NCI-H345 treated with DMSO at 0.1 percent for 48 hours (cell line): Measurements from ENCODE around the gene MPIG6B.
"Not testable (repeated sequence)": the region's sequence is repeated elsewhere in the genome, so short reads cannot be mapped to it uniquely, and the experiment has no call there.

Experiments
- DNase-seq: peaks from one replicate; lab custom pipeline; 2025; ENCODE audit not compliant: unreplicated experiment; lab: John Stamatoyannopoulos, UW

MPIG6B gene

DNA sequence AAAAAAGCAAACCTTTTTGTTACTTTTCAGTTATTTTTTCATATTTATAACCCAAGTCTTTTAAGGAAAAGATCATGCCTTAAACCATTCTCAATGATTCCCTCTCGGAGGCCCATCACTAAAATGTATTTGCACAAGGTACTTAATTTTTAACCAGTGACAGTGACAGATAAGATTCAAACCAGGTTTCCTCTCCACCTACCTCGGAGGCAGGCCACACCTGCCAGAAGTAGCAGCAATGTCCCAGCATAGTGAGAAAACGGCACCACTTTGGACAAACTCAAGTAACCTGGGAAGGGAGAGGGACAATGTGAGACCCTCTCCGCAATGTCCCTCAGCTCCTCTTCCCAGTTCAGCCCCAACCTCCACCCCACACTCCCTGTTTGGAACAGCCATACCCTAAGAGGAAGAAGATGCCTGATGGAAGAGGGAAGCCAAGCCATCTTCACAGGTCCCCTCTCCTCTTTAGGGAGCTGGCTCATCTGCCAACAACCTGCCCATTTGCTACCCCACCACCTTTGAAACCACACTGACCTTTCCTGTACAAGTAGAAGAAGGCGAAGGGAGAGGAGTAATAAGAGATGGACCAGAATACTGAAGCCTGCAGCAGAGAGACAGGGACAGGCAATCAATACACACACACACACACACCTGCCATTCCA is 22.3 kb upstream of the MPIG6B start:
- no peak for DNase-seq

DNA sequence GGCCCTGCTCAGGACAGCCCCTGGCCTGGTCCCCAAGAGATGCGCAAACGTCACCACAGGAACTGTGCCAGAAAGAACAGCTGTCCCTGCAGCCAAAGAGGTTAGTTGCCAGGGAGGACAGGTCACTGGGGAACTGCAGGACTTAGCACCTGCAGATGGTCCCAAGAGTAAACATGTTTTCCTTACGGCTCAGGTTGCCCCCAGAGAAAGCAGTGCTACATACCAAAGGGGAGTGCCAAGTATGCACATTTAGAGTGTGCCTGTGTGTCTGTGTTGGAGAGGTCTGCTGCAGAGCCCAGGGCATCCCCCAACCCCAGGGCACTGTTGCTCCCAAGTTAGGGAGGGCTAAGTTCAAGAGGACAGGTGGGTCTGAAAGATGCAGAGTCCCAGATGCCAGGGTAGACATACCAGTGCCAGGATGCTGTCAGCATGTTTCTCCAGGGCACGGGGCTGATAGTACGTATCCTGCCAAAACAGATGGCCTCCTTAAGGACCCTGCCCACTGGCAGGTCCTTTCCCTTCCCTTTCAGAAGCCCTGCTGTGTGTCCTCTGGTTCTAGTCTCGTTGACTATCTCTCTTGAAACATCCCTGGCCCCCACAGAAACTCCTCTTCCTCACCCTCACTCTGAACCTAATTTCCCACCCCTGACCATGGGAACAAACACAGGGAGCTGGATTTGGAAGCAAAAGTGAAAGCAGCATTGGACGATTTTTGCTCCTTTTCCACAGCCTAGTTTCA is 21.3 kb upstream of the MPIG6B start:
- DNase-seq = no peak

DNA sequence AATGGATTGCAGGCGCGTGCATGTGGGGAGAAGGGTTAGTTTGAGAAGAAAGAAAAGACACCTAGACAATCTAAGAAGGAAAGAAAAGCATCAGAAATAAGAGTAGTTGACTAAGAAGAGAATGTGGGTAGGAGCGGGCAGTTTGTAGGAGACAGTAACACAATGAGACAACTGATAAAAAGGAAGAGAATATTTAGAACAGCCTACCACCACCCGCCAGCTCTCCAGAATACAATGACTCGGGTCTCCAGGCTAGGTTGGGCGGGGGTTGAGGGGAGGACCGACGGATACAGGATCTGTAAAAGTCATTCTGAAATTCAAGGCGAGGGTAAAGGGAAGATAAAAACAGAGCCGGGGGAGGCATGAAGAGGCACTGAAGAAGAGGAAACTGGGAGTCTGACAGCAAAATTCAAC is 20.8 kb upstream of the MPIG6B start:
- no peak for DNase-seq

DNA sequence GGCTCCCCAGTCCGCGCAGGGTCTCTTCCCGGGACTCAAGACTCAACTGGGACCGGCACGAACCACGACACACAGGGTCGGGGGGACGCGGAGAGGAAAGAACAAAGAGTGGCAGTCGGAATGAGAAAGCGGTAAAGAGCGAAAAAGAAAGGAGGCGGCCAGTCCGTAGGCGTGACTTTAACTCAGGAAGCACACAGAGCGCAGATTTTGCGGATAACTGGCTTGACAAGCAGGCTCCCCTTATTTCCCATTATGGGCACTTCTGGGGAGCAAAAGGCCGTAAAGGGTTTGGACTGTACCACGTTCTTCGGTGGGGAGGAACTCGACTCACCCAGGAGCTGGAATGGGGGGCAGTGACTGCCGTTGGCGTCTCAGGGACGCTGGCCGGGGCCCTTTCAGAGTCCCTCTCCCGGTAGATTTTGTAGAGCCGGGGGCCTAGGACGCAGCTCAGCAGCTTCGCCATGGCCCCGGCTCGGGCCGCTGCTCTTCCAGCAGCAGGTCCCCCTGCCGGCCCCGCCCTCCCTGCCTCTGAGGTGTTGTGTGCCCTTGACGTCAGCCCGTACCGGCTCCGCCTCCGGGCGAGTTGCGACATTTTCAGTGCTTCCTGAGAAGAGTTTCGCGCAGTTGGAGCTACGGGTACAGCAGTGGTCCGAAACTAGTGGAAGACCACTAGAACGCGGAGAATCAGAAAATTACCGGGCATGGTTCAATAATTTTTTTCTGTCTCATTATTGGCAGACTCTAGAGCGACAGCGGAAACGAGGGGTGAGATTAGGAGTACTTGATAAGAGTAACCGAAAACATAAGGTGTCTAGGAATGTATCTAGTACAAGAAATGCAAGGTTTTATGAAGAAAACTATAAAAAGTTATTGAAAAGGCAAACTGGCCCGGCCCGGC is 20.1 kb upstream of the MPIG6B start, which contains the start of gene ABHD16A:
ABHD16A (minus strand) TSS at position 506 of the 898 bp plus-strand sequence; CDS start at position 463, 43 bp downstream.
- DNase-seq = peak; percentile 94

DNA sequence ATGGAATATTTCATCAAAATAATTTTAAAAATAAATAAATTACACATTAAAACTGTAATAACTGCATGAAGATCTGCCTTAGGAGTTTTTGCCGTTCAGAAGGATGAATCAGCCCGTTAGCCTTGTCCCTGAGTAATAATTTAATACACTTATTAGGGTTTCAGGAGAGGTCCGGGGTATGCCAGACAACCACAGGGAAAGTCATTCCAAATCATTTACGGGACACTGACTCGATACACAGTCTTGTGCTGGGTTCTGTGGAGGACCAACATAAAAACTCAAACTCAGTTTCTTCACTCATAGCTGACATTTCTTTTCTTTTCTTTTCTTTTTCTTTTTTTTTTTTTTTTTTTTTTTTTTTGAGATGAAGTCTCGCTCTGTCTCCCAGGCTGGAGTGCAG is 17.2 kb upstream of the MPIG6B start:
- DNase-seq = no peak

DNA sequence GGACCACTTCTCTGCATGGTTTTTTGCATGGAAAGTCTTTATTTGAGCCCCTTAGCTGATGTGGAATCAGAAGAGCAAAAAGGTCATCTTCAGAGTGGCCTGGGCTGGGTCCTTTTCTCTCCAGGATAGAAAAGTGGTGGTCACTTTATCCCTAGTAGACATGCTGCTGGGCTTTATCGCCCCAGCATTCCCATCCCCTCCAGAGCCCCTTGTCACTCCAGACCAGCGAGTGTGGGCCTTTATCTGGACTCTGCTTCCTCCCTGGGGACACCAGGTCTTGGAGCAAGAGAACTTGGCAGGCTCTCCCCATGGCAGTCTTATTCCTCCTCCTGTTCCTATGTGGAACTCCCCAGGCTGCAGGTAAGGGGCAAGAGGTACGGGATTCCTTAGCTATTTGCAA is 16.6 kb upstream of the MPIG6B start, which contains the start of gene LY6G6F:
LY6G6F (plus strand) TSS at position 268 of the 400 bp plus-strand sequence; CDS start at position 309, 41 bp downstream.
- no peak for DNase-seq

DNA sequence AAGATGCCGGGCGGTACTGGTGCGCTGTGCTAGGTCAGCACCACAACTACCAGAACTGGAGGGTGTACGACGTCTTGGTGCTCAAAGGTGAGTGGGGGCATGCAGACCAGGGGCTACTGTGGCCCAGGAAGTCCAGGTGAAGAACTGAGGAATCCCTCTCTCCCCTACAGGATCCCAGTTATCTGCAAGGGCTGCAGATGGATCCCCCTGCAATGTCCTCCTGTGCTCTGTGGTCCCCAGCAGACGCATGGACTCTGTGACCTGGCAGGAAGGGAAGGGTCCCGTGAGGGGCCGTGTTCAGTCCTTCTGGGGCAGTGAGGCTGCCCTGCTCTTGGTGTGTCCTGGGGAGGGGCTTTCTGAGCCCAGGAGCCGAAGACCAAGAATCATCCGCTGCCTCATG is 15.5 kb upstream of the MPIG6B start:
- DNase-seq = no peak

DNA sequence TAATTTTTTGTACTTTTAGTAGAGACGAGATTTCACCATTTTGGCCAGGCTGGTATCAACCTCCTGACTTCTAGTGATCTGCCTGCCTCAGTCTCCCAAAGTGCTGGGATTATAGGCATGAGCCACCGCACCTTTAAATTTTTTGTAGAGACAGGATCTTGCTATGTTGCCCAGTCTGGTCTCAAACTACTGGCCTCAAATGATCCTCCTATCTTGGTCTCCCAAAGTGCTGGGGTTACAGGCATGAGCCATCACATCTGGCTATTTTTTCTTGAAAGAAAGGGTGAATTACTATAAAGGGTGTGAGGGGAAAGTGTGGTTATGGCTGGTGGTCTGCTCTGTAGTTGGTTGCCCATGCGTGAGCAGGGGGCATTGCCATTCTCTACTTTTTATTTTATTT is 14.9 kb upstream of the MPIG6B start:
- DNase-seq = no peak

DNA sequence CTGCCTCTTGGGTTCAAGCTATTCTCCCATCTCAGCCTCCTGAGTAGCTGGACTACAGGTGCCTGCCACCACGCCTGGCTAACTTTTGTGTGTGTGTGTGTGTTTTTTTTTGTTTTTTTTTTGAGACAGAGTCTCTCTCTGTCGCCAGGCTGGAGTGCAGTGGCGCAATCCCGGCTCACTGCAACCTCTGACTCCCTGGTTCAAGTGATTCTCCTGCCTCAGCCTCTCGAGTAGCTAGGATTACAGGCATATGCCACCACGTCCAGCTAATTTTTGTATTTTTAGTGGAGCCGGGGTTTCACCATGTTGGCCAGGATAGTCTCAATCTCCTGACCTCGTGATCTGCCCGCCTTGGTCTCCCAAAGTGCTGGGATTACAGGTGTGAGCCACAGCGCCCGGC is 14.0 kb upstream of the MPIG6B start:
- DNase-seq = not testable (repeated sequence)

DNA sequence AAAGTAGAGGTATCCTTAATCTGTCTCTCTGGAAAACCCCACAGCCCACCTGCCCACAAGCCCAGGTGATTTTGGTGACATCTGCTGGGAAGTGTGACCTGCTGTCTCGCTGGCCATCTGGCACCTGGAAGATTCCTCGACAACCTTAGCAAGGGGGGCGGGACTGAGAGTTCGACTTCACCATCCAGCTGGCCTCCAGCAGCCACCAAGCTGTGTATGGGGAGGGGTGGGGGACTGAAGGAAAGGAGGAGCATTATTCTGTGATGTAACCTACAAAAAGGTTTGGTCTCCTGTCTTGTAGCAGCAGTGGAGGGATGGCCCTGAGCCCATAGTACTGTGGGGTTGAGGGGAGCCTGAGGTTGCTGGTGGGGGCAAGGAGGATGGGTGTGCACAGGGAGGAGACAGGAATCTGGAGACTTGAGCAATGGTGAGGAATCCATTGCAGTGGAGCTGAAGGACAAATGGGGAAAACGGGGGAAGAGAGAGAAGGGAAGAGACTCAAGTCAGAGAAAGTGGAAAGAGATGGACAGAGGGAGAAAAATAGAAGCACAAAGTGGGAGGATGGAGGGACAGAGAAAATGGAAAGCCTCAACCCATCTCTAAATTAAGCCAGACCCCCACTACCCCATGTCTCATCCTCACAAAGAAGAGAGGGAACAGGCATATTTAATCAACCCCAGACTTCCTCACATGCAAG is 12.5 kb upstream of the MPIG6B start:
- DNase-seq = no peak

DNA sequence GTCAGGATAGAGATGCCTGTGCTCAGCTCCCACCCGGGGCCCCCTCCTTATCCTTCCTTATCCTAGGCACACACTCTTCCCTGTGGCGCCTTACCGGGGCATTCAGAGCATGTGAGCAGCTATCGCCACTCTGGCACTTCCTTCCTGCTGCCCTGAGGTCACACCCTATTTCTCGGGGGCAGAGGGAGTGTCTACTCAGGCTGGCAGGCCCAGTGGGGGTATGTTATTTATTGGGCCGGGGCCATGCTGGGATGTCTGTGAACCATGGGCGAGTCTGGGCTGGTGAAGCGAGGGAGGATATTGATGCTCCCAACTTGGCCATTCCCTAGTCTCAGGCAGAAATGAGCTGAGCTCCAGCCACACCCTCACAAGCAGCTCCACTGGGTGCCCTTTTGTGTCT is 11.9 kb upstream of the MPIG6B start:
- DNase-seq = no peak

DNA sequence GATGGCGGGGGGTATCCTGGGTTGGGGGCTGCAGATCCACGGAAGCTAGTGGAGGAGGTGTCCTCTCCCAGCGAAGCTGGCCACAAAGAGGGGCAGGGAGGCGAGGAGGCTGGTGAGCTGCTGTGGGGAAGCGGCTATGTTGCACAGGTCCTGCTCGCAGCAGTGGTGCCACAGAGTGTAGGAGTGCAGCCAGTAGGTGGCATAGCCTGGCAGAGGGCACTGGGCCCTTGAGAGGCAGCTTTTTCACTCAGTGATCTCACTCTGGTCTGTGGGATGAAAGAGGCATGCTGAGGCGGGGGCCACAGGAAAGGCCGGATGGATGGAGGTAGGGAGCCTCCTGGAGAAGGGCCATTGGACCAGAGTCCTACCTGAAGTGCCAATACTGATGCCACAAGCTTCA is 10.9 kb upstream of the MPIG6B start:
- DNase-seq = no peak

DNA sequence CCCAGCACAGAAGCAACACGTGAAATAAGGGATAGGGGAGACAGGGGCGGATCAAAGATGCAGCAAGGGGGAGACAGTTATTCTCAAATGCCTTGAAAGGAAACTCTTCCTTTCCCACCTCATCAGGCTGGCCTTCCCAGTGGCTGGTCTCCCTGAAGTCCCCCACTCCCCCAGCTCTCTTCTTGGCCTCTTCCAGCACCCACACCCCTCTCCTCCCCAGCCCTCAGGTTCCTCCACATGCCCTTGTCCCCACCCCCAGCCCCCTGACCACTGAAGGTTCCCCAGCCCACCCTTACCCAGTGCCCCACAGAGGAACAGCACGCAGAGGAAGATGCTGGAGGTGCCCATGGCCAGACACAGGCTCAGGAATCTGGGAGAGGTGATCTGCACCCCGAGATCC is 9.7 kb upstream of the MPIG6B start:
- no peak for DNase-seq

DNA sequence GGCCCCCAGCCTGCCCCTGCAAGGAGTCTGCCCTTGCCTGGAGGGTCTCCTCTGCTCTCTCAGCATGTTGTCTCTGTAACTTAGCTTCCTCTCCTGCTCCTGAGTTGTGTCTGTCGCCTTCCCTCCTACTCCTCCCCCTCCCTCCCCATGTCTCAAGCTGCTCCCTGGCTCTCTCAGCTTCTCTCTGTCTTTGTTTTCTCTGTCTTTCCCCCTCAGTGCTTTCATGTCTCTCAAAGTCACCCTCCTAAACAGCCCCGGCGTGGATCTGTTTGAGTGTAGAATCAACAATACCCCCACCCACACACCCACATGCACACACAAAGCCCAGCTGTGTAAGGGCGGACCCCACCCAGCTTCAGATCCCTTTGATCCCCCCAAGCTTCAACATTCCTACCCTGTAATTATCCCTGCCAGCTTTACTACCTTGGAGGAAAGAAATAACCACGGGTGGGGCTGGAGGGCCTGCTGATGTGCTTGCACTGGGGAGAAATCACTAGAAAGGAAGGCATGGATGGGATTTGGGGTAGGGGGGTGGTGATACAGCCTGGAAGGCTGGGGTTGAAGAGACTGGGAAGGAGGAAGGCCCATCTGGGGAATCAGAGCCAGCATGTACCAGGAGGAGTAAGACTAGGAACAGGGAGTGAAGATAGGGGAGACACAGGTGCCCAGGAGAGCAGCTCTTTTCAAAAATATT is 9.0 kb upstream of the MPIG6B start:
- no peak for DNase-seq

DNA sequence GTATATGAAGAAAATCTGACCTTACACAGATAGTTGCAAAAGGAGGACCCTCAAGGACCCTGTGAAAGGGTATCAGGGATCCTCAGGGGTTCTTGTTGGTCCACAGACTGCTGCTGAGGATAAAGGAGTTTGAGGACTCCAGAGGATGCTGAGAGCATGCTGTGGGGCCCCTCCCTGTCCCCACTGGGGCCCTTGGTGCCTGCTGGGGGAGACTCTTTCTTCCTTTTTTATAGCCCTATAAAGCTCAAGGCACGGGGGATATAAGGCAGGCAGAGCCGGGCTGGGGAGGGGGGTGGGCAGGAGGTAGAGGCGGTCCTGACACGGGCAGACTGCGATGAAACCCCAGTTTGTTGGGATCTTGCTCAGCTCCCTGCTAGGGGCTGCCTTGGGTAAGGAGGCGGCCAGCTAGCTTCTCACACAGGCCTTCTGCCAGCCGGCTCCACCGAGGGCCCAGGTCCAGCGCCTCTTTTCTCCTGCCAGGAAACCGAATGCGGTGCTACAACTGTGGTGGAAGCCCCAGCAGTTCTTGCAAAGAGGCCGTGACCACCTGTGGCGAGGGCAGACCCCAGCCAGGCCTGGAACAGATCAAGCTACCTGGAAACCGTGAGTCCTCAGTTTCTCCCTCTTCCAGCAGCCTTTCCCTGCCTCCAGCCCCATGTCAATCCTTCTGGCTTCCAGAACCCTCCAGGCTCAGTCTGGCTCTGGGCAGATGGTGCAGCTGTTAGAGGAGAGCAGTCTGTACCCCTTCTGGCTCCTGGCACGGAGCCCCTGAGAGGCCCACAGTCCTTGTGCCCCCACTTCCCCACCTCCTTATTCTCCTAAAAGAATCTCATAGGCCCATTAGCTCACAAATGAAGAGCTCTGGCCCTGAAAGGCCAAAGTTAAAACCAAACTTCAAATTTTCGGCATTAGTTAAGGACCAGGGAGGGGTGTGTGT is 7.9 kb upstream of the MPIG6B start, which contains the start of gene LY6G6D:
LY6G6D (plus strand) TSS at position 327 of the 937 bp plus-strand sequence; CDS start at position 335, 8 bp downstream.
- no peak for DNase-seq

DNA sequence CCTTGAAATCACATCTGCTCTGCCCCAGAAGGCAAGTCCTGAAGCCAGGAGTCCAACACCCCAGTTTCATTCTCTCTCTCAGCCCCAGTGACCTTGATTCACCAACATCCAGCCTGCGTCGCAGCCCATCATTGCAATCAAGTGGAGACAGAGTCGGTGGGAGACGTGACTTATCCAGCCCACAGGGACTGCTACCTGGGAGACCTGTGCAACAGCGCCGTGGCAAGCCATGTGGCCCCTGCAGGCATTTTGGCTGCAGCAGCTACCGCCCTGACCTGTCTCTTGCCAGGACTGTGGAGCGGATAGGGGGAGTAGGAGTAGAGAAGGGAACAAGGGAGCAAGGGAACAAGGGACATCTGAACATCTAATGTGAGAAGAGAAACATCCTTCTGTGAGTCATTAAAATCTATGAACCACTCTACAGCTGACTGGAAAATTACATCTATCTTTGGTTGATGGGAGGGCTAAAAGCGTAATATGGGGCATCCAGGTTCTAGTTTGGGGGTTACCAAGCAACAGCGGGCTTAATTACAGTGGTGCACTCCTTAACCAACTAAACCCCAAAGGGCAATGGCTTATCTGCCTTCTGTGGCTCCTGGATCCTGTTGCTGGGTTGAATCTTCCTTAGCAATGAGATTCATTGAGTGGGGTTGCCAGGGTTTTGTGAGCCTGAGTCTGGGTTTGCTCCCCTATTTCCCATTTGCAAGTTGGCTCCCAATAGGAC is 5.5 kb upstream of the MPIG6B start:
- no peak for DNase-seq

DNA sequence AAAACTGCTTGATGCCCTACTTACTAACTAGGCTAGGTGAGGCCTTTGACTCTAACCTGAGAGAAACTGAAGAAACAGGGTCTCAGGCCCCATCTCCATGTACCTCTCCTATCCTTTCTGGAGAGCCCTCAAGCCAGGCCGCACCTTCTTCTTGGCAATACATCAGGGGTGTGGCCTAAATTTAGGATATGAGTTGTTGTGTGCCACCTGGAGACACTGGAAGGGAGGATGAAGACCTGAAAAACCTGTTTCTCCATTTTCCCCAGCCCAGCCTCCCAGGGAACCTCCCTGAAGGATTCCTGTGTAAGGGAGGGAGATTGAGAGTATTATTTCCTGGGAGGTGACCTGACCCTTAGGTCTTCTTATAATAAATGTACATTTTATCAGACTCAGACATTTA is 4.9 kb upstream of the MPIG6B start:
- DNase-seq = peak; percentile 13

DNA sequence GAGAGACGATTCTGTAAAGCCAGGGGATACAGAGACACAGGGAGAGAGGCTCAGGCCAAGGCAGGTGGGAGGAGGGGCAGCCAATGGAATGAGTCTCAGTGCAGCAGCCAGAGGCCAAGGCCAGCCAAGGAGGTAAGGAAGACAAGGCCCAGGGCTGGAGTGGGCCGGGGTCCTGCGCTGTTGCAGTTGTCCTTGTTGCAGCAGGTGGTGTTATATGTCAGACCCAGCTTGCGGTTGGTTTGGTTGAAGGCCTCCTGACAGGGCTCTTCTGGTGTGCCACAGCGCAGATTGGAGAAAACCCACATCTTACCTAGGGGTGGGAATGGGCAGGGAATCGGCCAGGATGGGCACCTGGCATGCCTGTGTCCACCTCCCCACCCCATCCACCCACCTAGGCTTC is 4.2 kb upstream of the MPIG6B start:
- DNase-seq = no peak
